Activated CD4-positive, CD25-positive, alpha-beta regulatory T cell treated with anti-CD3 and anti-CD28 coated beads, Interleukin-2, amount 50 U/mL, for 72 hours (primary cell): ENCODE results near the gene SLC26A4.

Experiments used
- DNase-seq: peaks from one replicate; pipeline ENCODE4 v3.0.0; 2021

SLC26A4 gene

GRCh38 chr7:107697321-107698049 is 36.9 kb downstream of the SLC26A4 start:
- no peak for DNase-seq

GRCh38 chr7:107700570-107700969 is 39.9 kb downstream of the SLC26A4 start:
- DNase-seq = no peak

GRCh38 chr7:107701191-107701590 is 40.6 kb downstream of the SLC26A4 start:
- DNase-seq = no peak

GRCh38 chr7:107703219-107703618 is 42.6 kb downstream of the SLC26A4 start:
- no peak for DNase-seq

- no peak for DNase-seq
Measured at GRCh38 chr7:107703872-107704271, 43.2 kb downstream of the SLC26A4 start.

GRCh38 chr7:107708956-107709355 is 48.3 kb downstream of the SLC26A4 start:
- DNase-seq = no peak

GRCh38 chr7:107711301-107711700 is 50.7 kb downstream of the SLC26A4 start:
- DNase-seq = no peak

- DNase-seq = no peak
Measured at GRCh38 chr7:107712025-107712424, 51.4 kb downstream of the SLC26A4 start.

- no peak for DNase-seq
Measured at GRCh38 chr7:107712896-107713295, 52.3 kb downstream of the SLC26A4 start.

- no peak for DNase-seq
Measured at GRCh38 chr7:107715531-107715930, 54.9 kb downstream of the SLC26A4 start.

- DNase-seq = no peak
Measured at GRCh38 chr7:107718456-107719193, 58.0 kb downstream of the SLC26A4 start.

- no peak for DNase-seq
Measured at GRCh38 chr7:107721286-107721685, 60.7 kb downstream of the SLC26A4 start.

- no peak for DNase-seq
Measured at GRCh38 chr7:107723255-107723654, 62.6 kb downstream of the SLC26A4 start.

GRCh38 chr7:107725138-107725740 is 64.6 kb downstream of the SLC26A4 start:
- DNase-seq = no peak

- no peak for DNase-seq
Measured at GRCh38 chr7:107726356-107727130, 65.9 kb downstream of the SLC26A4 start.

GRCh38 chr7:107728276-107728675 is 67.6 kb downstream of the SLC26A4 start:
- no peak for DNase-seq

GRCh38 chr7:107742678-107743566 is 82.3 kb downstream of the SLC26A4 start:
- peak; percentile 67 for DNase-seq

- DNase-seq = peak; percentile 95
Measured at GRCh38 chr7:107743567-107744344, 83.1 kb downstream of the SLC26A4 start, which contains the start of gene CBLL1. Gene CBLL1 (plus strand): TSS chr7:107744142. CDS start chr7:107744164, 22 bp downstream.

- DNase-seq = no peak
Measured at GRCh38 chr7:107744345-107744750, 83.7 kb downstream of the SLC26A4 start.

GRCh38 chr7:107746006-107746405 is 85.4 kb downstream of the SLC26A4 start:
- no peak for DNase-seq

GRCh38 chr7:107751113-107751512 is 90.5 kb downstream of the SLC26A4 start:
- DNase-seq = no peak
